ENCODE data around the gene GRM2.
"Not testable (repeated sequence)": the region's sequence is repeated elsewhere in the genome, so short reads cannot be mapped to it uniquely, and the experiment has no call there.

The GRM2 gene

DNA sequence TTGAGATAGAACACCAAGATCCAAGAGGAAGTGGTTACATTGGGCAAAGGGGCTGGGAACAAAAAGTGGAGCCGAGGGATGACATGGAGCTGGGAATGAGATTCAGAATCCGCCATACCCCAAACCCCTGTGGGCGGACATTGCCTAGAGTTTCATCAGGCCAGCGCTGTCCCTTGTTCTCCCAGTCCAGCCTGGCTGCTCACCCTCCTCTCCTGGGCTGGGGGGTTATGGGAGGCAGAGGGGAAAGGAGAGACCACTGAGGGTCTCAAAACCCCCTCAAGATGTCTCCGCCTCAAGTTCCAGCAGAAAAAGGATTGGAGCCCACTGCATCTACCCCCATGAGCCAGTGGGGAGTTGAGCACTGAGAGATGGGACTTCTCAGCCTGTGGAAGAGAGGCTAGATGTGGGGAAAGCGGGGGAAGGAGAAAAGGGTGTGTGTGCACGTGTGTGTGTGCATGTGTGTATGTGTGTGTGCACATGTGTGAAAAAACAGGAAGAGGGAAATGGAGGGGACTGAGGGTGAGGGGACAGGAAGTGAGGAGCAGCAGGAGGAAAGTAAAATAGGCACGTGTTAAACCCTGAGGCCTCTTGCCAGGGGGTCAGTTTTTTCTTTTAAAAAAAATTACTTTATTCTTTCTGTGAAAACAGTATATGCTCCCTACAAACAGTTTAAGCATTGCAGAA is 14.3 kb downstream of the GRM2 start:
- no peak for DNase-seq (ENCODE audit: low read depth in 1 of 2, low spot score in 1 of 2)

DNA sequence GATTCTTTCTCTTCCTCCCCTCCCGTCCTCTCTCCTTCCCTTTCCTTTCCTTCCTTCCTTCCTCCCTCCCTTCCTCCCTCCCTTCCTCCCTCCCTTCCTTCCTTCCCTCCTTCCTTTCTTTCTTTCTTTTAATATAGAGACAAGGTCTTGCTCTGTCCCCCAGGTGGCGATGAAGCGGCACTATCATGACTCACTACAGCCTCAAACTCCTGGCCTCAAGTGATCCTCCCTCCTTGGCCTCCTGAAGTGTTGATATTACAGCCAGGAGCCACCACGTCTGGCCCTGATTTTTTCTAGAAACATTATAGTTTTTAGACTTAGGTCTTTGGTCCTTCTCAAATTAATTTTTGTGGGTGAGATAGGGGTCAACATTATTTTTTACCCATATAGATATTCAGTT is 15.5 kb downstream of the GRM2 start:
- no peak for DNase-seq (ENCODE audit: low read depth in 1 of 2, low spot score in 1 of 2)

DNA sequence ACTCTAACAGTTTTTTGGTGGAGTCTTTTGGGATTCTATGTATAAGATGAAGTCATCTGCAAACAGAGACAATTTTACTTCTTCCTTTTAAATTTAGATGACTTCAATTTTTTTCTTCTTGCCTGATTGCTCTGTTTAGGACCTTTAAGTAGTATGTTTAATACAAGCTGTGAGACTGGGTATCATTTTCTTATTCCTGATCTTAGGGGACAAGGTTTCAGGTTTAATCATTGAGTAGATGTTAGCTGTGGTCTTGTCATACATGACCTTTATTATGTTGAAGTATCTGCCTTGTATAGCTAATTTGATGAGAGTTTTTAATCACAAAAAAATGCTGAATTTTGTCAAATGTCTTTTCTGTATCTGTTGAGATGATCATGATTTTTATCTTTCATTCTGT is 20.6 kb downstream of the GRM2 start:
- no peak for DNase-seq (ENCODE audit: low read depth in 1 of 2, low spot score in 1 of 2)

DNA sequence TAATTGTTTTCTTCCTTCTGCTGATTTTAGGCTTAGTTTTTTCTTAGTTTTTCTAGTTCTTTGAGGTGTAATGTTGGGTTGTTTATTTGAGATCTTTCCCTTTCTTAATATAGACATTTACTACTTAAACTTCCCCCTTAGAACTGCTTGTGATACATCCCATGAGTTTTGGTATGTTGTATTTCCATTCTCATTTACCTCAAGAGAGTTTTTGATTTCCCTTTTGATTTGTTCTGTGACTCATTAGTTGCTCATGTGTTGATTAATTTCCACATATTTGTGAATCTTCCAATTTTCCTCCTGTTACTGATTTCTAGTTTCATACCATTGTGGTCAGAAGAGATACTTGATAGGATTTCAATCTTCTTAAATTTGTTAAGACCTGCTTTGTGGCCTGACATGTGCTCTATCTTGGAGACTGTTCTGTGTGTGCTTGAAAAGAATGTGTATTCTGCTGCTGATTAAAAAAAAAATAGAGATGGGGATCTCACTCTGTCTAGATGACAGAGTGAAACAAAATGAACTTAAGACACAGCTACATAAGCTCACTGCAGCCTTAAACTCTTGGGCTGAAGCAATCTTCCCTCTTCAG is 22.3 kb downstream of the GRM2 start:
- no peak for DNase-seq (ENCODE audit: low read depth in 1 of 2, low spot score in 1 of 2)

DNA sequence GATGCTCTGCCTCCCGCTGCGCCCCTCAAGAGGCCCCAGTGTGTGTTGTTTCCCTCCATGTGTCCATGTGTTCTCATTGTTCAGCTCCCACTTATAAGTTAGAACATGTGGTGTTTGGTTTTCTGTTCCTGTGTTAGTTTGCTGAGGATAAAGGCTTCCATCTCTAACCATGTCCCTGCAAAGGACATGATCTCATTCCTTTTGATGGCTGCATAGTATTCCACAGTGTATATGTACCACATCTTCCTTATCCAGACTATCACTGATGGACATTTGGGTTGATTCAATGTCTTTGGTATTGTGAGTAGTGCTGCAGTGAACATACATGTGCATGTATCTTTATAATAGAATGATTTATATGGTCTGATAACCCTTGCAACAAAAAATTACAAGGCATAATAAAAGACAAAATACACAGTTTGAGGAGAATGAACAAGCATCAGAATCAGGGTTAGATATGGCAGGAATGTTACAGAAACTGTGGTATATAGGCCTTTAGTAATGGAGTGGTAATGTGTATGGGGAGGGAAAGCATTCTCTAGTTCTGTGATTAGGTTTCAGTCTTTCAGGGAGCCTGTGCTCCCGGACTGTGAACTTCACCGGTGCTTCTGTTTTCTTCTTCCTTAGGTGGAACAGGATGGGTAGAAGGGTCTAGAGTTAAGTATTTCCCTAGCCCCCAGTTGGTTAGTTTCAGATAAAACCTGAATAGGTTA is 27.1 kb downstream of the GRM2 start:
- no peak for DNase-seq (ENCODE audit: low read depth in 1 of 2, low spot score in 1 of 2)

DNA sequence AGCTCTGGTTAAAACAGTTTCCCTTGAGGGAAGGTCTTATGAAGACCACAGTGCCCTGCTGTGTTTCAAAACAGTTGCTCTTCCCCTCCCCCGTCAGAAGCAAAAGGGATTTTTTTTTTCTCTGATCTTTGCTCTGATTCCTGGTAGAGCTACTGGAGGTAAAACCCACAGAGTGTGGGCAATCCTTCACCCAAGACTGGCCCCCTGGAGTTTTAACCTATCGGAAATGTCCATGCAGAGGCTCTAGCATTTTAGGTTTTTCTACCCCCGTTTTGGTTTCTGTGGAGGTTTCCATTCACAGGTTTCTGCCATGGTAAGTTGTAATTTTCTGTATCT is 27.7 kb downstream of the GRM2 start:
- DNase-seq (ENCODE audit: low read depth in 1 of 2, low spot score in 1 of 2), result no peak

DNA sequence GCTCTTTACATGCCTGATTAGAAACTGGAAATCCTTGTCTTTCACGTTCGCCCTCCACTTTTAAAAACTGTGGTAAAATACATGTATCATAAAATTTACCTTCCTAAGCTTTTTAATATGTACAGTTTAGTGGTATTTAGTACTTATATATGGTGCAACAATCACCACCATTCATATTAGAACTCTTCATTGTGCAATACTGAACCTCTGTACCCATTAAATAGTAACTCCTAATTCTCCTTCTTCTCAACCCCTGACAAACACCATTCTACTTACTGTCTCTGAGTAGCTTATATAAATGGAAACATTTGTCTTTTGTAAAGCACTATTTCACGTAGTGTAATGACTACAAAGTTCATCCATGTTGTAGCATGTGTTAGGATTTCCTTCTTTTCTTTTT is 28.2 kb downstream of the GRM2 start:
- no peak for DNase-seq (ENCODE audit: low read depth in 1 of 2, low spot score in 1 of 2)

DNA sequence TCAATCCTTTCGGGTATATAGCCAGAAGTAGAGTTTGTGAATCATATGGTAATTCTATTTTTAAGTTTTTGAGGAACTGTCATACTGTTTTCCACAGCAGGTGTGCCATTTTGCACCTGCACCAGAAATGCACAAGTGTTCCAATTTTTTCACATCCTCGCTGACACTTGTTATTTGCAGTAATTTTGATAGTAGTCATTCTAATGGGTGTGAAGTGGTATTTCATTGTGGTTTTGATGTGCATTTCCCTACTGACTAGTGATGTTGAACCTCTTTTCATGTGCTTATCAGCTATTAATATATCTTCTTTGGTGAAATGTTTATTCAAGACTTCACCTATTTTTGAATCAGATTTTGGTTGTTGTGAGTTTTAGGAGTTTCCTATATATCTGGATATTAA is 29.1 kb downstream of the GRM2 start:
- no peak for DNase-seq (ENCODE audit: low read depth in 1 of 2, low spot score in 1 of 2)

DNA sequence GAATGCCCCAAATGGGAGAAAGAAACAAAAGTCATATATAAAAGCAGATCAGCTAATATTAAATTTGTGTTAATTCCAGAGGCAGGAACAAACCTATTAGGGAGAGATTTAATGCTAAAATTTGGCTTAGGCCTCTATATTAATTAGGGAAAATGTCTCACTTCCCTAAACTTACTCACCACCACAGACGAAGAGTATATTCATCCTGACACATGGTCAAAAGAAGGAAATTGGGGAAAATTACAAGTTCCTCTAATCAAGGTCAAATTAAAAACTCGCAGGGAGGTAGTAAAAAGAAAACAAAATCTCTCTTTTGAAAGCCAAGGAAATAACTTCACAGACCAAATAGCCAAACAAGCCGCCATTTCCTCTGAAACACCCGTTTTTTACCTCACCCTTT is 32.2 kb downstream of the GRM2 start:
- no peak for DNase-seq (ENCODE audit: low read depth in 1 of 2, low spot score in 1 of 2)

DNA sequence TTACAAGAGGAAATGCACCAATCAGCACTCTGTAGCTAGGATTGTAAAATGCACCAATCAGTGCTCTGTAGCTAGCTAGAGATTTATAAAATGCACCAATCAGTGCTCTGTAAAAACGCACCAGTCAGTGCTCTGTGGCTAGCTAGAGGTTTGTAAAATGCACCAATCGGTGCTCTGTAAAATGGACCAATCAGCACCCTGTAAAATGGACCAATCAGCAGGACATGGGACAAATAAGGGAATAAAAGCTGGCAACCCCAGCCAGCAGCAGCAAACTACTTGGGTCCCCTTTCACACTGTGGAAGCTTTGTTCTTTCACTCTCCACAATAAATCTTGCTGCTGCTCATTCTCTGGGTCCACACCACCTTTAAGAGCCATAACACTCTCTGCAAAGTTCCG is 35.5 kb downstream of the GRM2 start:
- DNase-seq (ENCODE audit: low read depth in 1 of 2, low spot score in 1 of 2), result not testable (repeated sequence)

DNA sequence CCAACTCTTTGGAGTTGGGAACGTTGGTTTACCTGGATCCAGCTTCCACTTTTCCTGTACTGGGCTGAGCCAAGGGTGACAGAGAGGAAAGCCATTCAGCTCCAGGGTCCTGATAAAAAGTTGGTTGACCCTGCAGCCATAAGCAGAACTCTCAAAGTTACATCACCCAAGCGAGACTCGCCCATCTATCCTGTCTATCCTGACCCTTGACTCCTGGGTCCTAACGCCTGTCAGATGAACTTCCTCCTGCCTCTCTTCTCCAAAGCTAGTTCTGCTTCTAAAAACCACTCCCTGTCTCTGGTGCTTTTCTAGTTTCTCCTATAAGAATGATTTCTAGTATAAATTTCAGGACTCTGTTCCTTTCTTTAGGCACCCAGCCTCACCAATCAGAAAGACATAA is 36.1 kb downstream of the GRM2 start:
- not testable (repeated sequence) for DNase-seq (ENCODE audit: low read depth in 1 of 2, low spot score in 1 of 2)

DNA sequence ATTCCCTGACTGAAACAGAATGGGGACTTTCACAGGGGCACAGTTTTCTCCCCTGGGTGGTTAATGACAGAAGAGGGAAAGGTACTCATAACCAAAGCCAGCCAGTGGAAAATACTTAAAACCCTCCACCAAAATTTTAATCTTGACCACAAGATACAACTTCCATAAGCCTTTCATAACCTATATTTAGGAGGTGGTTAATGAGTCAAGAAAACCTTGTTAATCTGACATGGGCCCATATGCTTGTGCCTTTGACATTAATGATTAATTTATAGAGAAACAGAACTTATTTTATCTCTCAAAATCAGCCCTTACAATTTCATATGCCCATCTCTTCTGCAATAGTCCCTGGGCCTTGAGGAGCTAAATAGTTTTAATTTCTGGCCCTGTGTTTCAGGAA is 41.0 kb downstream of the GRM2 start:
- DNase-seq (ENCODE audit: low read depth in 1 of 2, low spot score in 1 of 2), result no peak

DNA sequence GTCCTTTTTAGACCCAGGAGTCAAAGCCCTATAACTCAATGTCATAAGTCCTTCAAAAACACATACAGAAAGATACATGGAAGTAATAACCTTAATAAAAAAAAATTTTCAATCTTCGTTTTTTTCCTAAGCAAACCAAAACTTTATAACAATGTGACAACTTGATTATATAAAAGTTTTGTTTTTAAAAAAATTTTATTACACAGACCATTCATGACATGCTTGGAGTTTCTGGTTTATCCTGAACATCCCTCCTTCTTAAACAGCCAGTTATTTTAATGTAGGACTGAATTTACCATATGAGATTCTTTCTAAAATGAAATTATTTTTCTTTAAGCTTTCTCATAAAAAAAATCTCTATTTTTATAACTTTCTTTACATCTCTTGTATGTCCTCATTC is 41.5 kb downstream of the GRM2 start:
- no peak for DNase-seq (ENCODE audit: low read depth in 1 of 2, low spot score in 1 of 2)

DNA sequence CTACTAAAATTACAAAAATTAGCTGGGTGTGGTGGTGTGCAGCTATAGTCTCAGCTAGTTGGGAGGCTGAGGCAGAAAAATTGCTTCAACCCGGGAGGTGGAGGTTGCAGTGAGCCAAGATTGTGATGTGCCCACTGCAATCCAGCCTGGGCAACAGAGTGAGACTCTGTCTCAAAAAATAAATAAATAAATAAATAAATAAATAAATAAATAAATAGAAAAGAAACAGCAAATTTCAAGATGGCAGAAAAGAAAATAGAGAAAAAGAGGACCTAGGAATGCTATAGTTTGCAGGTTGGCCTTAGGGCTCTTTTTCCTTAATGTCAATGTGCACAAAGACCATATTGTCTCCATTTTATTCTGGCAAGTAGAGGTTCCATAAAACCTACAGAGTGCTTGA is 44.0 kb downstream of the GRM2 start:
- DNase-seq (ENCODE audit: low read depth in 1 of 2, low spot score in 1 of 2), result no peak

DNA sequence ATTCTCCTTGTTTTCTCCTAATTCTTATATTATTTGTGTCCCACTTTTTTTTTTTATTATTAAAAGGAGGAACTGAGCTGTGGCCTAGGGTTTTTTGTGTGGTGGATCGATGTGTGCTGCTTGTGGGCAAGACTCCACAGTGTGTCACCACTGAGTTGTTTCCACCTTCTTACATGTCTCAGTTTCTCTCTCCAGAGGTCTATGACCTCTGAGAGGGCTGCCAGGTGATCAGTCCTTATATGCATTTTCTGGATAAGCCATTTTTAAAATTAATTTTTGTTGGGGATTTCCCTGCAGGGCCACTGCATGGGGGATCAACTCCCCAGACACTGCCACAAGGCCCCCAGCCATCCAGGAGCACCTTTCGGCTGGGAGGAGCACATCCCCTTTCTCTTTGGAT is 44.4 kb downstream of the GRM2 start:
- no peak for DNase-seq (ENCODE audit: low read depth in 1 of 2, low spot score in 1 of 2)

DNA sequence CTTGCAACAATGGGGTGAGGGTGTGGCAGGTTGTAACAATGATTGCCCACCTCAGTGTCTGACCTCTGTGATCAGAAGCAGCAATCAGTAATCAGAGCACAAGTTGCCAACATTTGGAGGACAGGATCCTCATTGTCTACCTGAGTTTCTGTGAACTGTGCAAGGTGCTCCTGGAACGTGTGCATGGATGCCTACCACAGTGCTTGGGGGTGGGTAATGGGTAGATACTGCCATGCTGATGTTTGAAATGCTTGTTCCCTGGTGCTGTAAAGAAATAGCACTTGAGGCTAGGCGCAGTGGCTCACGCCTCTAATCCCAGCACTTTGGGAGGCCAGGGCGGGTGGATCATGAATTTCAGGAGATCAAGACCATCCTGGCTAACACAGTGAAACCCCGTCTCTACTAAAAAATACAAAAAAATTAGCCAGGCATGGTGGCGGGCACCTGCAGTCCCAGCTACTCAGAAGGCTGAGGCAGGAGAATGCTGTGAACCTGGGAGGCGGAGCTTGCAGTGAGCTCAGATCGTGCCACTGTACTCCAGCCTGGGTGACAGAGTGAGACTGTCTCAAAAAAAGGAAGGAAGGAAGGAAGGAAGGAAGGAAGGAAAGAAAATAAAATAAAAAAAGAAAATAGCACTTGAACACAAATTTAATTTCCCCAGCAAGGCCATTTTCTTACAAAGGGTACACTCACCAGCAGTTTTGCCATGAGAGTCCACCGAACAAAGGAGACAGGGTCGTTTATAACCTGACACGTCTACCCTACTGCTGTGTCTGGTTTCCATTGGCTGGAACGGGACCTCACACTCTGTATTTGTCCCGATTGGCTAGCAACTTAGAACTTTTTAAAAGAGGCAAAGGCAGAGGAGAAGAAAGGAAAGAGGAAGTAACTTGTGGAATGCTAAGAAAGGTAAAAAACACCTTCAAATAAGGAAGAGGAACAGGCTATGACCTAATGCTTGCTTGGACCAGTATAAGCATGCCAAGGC is 47.2 kb downstream of the GRM2 start:
- not testable (repeated sequence) for DNase-seq (ENCODE audit: low read depth in 1 of 2, low spot score in 1 of 2)

DNA sequence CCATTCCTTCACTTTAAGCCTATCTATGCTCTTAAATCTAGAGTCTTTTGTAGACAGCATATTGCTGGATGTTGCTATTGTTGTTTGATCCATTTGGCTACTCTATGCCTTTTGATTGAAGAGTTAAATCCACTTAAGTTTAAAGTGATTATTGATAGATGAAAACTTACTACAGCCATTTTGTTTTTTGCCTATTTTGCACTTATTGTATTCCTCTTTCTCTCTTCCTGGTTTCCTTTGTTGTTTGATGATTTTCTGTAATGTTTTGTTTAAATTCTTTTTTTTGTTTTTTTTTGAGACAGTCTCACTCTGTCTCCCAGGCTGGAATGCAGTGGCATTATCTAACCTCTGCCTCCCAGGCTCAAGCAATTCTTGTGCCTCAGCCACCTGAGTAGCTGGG is 52.3 kb downstream of the GRM2 start:
- no peak for DNase-seq (ENCODE audit: low read depth in 1 of 2, low spot score in 1 of 2)
